Tibial nerve (tissue), 4 donors: ENCODE data around the gene NPY4R. TPM values are rescaled to one million over a fixed set of nuclear protein-coding genes. Genes with fewer than 3 reads are reported as not detected.
"Not testable (repeated sequence)": the region's sequence is repeated elsewhere in the genome, so short reads cannot be mapped to it uniquely, and the experiment has no call there.

Source experiments
- DNase-seq, 2 donors: peaks; one replicate each; pipeline ENCODE4 v3.0.0-alpha.2; 2019; ENCODE audit warnings: low spot score in 2 of 2
- H3K27ac ChIP-seq, 4 donors: fragments of 200-600 bp; sonication (generic) in 3 of 4; one replicate each; pipeline ENCODE4 v1.5.1; 2017 to 2019; ENCODE audit warnings: mild to moderate bottlenecking in 1 of 4
- H3K27me3 ChIP-seq, 2 donors: fragments of 200-600 bp; sonication (generic) in 1 of 2; one replicate each; pipeline versions ENCODE4 v1.5.1 to v1.6.0; 2017 to 2019
- H3K36me3 ChIP-seq, 3 donors: fragments of 200-600 bp; sonication (generic); one replicate each; pipeline ENCODE4 v1.5.1; 2018 to 2019
- H3K4me1 ChIP-seq, 4 donors: fragments of 200-600 bp; sonication (generic) in 3 of 4; one replicate each; pipeline ENCODE4 v1.5.1; 2017 to 2019
- H3K4me3 ChIP-seq, 4 donors: fragments of 200-600 bp; sonication (generic) in 3 of 4; one replicate each; pipeline ENCODE4 v1.5.1; 2017 to 2019; ENCODE audit warnings: mild to moderate bottlenecking in 1 of 4, moderate library complexity in 1 of 4
- H3K9me3 ChIP-seq, 4 donors: fragments of 200-600 bp; sonication (generic) in 3 of 4; one replicate each; pipeline ENCODE4 v1.5.1; 2017 to 2019
- WGBS, 2 donors: methylation state at CpG; one replicate each; pipeline ENCODE4 v1.1.5; 2018; 5-methylcytosine and 5-hydroxymethylcytosine counted together
- total RNA-seq, 4 donors: library from RNA; depleted of rRNA; stranded (reverse); fragments of >200 nt; gene quantifications; one replicate each; pipeline ENCODE4 v1.1.0, GENCODE V29; 2016

NPY4R gene
- total RNA-seq, 4 donors from 2014 or later: 0.63 TPM; not detected in 3

DNA sequence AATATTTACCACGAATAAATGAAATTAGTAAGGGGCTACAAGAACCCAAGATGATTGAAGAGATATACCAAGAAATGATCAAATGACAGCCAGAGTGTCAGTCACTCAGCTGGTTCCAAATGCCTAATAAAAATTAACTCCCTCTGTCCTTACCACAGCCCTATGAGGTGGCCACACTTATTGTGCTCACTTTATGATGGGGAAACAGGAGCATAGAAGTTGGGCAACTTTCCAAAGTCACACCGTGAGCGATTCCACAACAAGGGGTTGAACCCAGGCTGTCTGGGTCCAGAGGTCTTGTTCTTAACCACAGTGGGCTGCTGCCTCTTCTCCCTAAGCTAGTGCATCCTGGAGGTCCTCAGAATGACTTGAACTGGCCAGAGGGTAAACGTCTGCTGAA is 31.6 kb upstream of the NPY4R start:
- H3K4me1 ChIP-seq, H3K36me3 ChIP-seq, DNase-seq, H3K27me3 ChIP-seq, H3K27ac ChIP-seq, H3K4me3 ChIP-seq, H3K9me3 ChIP-seq: not testable (repeated sequence)
- WGBS, 2 donors: no CpG with 5 or more reads among the region's 4 CpGs

- not testable (repeated sequence) for H3K9me3 ChIP-seq, H3K27me3 ChIP-seq, H3K4me3 ChIP-seq, H3K4me1 ChIP-seq, H3K36me3 ChIP-seq, H3K27ac ChIP-seq, DNase-seq
- no CpG with 5 or more reads among the region's 1 CpG for WGBS, 2 donors
Measured at GRCh38 chr10:46491364-46492114, 25.8 kb upstream of the NPY4R start.

GRCh38 chr10:46490285-46490684 is 24.5 kb upstream of the NPY4R start:
- 88% methylated on average over 7 of the region's 11 CpGs; no CpG with 5 or more reads in 1 of the 2 donors for WGBS, 2 donors
- not testable (repeated sequence) for H3K9me3 ChIP-seq, H3K36me3 ChIP-seq, H3K27me3 ChIP-seq, H3K4me3 ChIP-seq, H3K4me1 ChIP-seq, H3K27ac ChIP-seq, DNase-seq

DNA sequence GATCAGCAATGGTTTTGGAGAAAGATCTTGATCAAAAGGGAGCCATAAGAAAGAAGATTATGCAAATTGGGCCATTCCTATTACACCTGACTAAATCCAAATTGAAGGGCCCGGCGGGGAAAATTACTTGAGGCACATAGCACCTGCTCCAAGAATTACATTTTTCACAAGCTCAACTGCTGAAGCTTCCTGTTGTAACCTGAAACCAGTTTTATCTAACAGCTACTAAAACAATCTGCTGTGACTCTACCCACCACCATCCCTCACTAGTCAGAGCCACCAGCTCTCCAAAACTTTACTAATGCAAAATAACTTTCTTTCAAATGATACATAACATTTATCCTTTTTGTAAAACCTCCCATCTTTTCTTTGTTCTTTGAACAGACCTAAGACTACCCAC is 20.7 kb upstream of the NPY4R start:
- not testable (repeated sequence) for H3K4me3 ChIP-seq, DNase-seq, H3K4me1 ChIP-seq, H3K9me3 ChIP-seq, H3K36me3 ChIP-seq, H3K27ac ChIP-seq, H3K27me3 ChIP-seq
- no CpG with 5 or more reads among the region's 2 CpGs for WGBS, 2 donors

DNA sequence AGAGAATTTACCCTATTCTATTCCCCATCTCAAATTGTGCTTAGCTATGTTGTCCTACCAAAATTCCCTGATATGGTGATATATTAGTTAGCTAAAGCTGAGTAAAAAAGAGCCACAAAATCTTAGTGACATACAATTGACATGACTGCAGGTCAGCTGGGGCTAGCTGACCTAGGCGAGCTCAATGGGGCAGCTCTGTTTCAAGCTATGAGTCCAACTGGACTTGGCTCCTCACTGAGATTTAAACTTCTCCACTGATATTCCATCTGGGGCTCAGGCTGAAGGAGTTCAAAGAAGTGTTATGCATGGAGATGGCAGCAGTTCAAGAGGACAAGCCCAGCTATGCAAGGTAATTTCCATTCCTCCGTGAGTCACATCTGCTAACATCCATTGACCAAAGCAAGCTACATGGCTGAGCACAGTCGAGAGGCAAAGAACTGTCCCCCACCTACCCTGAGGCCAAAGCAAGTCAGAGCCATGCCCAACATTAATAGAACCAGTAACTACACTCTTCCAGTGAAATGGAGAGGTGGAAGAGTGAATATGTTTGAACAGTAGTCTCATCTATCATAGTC is 9.1 kb upstream of the NPY4R start:
- not testable (repeated sequence) for DNase-seq, H3K27me3 ChIP-seq, H3K36me3 ChIP-seq, H3K4me3 ChIP-seq, H3K27ac ChIP-seq, H3K9me3 ChIP-seq, H3K4me1 ChIP-seq
- 57% methylated on average over 1 of the region's 3 CpGs; no CpG with 5 or more reads in 1 of the 2 donors for WGBS, 2 donors

- H3K9me3 ChIP-seq, DNase-seq, H3K4me1 ChIP-seq, H3K27ac ChIP-seq, H3K36me3 ChIP-seq, H3K4me3 ChIP-seq, H3K27me3 ChIP-seq: not testable (repeated sequence)
- WGBS, 2 donors: 84 to 97% methylated on average over 2 to 3 of the region's 3 CpGs
Measured at GRCh38 chr10:46473758-46474157, 8.0 kb upstream of the NPY4R start.

- no CpG with 5 or more reads among the region's 1 CpG for WGBS, 2 donors
- DNase-seq, H3K27ac ChIP-seq, H3K9me3 ChIP-seq, H3K4me1 ChIP-seq, H3K4me3 ChIP-seq, H3K36me3 ChIP-seq, H3K27me3 ChIP-seq: not testable (repeated sequence)
Measured at GRCh38 chr10:46470134-46470533, 4.4 kb upstream of the NPY4R start.

DNA sequence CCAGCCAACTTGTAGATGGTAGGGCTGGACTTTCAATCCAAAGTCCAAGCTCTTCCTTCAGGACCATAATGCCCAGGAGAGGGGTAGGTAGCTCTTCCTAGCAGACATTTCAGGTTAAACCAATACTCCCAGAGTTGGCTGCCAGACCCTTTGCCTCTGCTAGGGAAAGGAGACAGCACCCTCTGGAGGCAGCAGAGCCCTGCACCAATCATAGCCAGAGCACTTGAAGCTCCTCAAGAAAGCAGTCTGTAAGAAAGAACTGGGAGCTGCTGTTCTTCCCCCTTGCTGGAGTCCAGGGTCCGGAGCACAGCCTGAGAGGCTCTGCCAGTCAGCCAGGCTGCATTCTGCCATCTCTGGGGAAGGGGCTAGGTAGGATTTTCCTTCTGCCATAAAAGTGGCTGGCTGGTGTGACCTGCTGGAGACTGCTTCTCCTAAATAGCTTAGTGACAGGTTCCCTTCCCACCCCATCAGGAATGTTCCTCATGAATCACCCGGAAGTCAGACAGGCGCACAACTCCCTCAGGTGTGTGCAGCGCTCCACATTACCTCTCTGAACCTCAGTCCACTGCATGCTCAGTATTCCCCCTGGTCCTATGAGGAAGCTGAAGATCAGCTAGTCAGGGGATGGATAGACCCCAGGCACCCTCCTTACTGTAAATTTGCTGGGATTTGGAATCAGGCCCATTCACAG is 2.5 kb upstream of the NPY4R start:
- H3K9me3 ChIP-seq, H3K4me1 ChIP-seq, H3K4me3 ChIP-seq, H3K27ac ChIP-seq, H3K36me3 ChIP-seq, H3K27me3 ChIP-seq, DNase-seq: not testable (repeated sequence)
- no CpG with 5 or more reads among the region's 4 CpGs for WGBS, 2 donors

DNA sequence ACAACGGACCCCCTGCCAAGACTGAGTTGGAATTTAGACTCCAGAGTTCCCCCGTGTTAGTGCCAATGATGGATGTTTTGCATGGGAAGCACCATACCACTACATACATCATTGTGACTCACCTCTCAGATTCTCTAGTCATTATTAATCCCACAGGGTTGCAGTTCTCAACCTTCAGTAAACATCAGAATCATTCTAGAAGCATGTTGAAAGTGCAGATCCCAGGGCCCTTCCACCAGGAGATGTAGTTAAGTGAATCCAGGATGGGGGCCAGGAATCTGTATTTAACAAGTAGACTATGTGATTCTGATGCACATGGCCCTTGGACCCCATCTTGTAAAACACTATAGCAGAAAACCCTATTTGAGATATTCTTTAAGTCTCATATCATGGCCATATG is 2.1 kb downstream of the NPY4R start:
- not testable (repeated sequence) for H3K9me3 ChIP-seq, H3K4me1 ChIP-seq, H3K27me3 ChIP-seq, H3K4me3 ChIP-seq, DNase-seq, H3K36me3 ChIP-seq, H3K27ac ChIP-seq
- WGBS, 2 donors: no CpG with 5 or more reads among the region's 2 CpGs

- DNase-seq, H3K4me3 ChIP-seq: not testable (repeated sequence)
- 85 to 98% methylated on average over 5 of the region's 10 CpGs for WGBS, 2 donors
Measured at GRCh38 chr10:46462276-46462675, 3.5 kb downstream of the NPY4R start.

GRCh38 chr10:46459579-46459978 is 6.2 kb downstream of the NPY4R start:
- H3K36me3 ChIP-seq, H3K4me3 ChIP-seq, H3K27me3 ChIP-seq, H3K9me3 ChIP-seq, DNase-seq, H3K4me1 ChIP-seq, H3K27ac ChIP-seq: not testable (repeated sequence)
- no CpG with 5 or more reads among the region's 7 CpGs for WGBS, 2 donors

More at GRCh38 chr10:46462276-46462675, 3.5 kb downstream of the NPY4R start:
- H3K4me1 ChIP-seq, H3K9me3 ChIP-seq, H3K27ac ChIP-seq, H3K27me3 ChIP-seq, H3K36me3 ChIP-seq: not testable (repeated sequence)

DNA sequence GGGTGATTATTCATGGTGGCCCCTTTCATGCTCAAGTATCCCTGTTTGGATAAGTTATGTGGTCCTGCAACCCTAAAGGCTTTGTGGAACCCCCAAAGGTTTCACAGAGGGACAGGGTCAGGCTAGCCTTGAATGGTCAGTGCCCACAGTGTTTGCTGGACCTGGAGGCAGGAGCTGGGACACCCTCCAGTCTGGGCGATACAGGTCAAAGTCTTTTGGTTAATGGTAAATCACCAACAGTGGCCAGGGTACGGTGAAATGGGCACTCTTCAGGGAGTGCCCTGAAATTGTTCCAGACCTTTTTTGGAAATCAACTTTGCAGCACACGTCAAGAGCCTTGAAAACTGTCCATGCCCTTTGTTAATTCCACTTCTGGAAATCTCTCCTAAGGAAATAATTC is 8.7 kb downstream of the NPY4R start:
- not testable (repeated sequence) for H3K27me3 ChIP-seq, H3K27ac ChIP-seq, H3K4me3 ChIP-seq, H3K36me3 ChIP-seq, DNase-seq, H3K9me3 ChIP-seq, H3K4me1 ChIP-seq
- no CpG with 5 or more reads among the region's 3 CpGs for WGBS, 2 donors

DNA sequence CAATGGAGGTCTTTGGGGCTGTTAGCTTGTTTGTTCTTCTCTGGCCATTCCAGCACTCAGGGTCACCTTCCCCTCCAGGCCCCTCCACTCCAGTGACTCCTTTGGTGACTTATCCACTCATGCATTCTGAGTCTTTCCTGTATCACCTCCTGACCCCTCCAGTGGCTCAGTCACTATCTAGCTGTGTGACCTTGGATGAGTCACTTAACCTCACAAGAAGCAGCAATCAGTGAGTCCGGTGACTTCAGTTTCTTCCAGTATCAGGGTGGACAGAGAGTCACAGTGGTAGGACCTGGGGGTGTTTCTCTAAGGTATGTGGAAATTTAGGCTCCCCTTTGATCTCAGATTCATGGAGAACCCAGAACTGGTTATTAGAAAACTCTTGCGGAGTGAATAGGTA is 9.8 kb downstream of the NPY4R start:
- not testable (repeated sequence) for H3K36me3 ChIP-seq
- no CpG with 5 or more reads among the region's 2 CpGs for WGBS, 2 donors

GRCh38 chr10:46451365-46451764 is 14.4 kb downstream of the NPY4R start:
- not testable (repeated sequence) for H3K4me1 ChIP-seq, H3K9me3 ChIP-seq, DNase-seq, H3K27ac ChIP-seq, H3K4me3 ChIP-seq, H3K36me3 ChIP-seq, H3K27me3 ChIP-seq
- no CpG with 5 or more reads among the region's 1 CpG for WGBS, 2 donors

More for the DNA sequence above, 9.8 kb downstream of the NPY4R start:
- not testable (repeated sequence) for H3K4me3 ChIP-seq, H3K27ac ChIP-seq, DNase-seq, H3K27me3 ChIP-seq, H3K4me1 ChIP-seq, H3K9me3 ChIP-seq
